Stimulated activated CD4-positive, alpha-beta T cell treated with anti-CD3 and anti-CD28 coated beads, Interleukin-4, amount 100 ng/mL, for 24 hours (primary cell): ENCODE results near the gene SRRM4.
"Not testable (repeated sequence)": the region's sequence is repeated elsewhere in the genome, so short reads cannot be mapped to it uniquely, and the experiment has no call there.

ENCODE experiments used
- DNase-seq: peaks from one replicate; pipeline ENCODE4 v3.0.0-alpha.2; 2020

SRRM4 gene

GRCh38 chr12:119072440-119072839, 91.1 kb downstream of the SRRM4 start:
- DNase-seq = no peak

- DNase-seq = no peak
These were observed 94.0 kb downstream of the SRRM4 start for GRCh38 chr12:119075222-119075787.

- DNase-seq = no peak
These were observed 94.6 kb downstream of the SRRM4 start for GRCh38 chr12:119075918-119076317.

GRCh38 chr12:119079530-119079929, 98.2 kb downstream of the SRRM4 start:
- DNase-seq = no peak

- no peak for DNase-seq
These were observed 100.7 kb downstream of the SRRM4 start for GRCh38 chr12:119082016-119082415.

- no peak for DNase-seq
These were observed 101.2 kb downstream of the SRRM4 start for GRCh38 chr12:119082496-119082895.

GRCh38 chr12:119088685-119089379, 107.5 kb downstream of the SRRM4 start:
- DNase-seq = no peak

GRCh38 chr12:119089380-119090013, 108.2 kb downstream of the SRRM4 start:
- no peak for DNase-seq

GRCh38 chr12:119090276-119090675, 108.9 kb downstream of the SRRM4 start:
- DNase-seq = no peak

GRCh38 chr12:119090865-119091264, 109.5 kb downstream of the SRRM4 start:
- DNase-seq = no peak

- no peak for DNase-seq
These were observed 115.3 kb downstream of the SRRM4 start for GRCh38 chr12:119096429-119097202.

- no peak for DNase-seq
These were observed 119.6 kb downstream of the SRRM4 start for GRCh38 chr12:119100933-119101332.

- DNase-seq = no peak
These were observed 120.9 kb downstream of the SRRM4 start for GRCh38 chr12:119102274-119102673.

GRCh38 chr12:119102714-119103113, 121.4 kb downstream of the SRRM4 start:
- DNase-seq = no peak

- not testable (repeated sequence) for DNase-seq
These were observed 123.6 kb downstream of the SRRM4 start for GRCh38 chr12:119104969-119105368.

GRCh38 chr12:119113496-119113986, 132.2 kb downstream of the SRRM4 start:
- DNase-seq = no peak

- DNase-seq = no peak
These were observed 133.0 kb downstream of the SRRM4 start for GRCh38 chr12:119114294-119114693.

- DNase-seq = peak; percentile 10
These were observed 134.1 kb downstream of the SRRM4 start for GRCh38 chr12:119115296-119115905.

- no peak for DNase-seq
These were observed 136.6 kb downstream of the SRRM4 start for GRCh38 chr12:119117936-119118335.

- no peak for DNase-seq
These were observed 137.3 kb downstream of the SRRM4 start for GRCh38 chr12:119118625-119119024.

- no peak for DNase-seq
These were observed 140.7 kb downstream of the SRRM4 start for GRCh38 chr12:119122047-119122446.

GRCh38 chr12:119122751-119123150, 141.4 kb downstream of the SRRM4 start:
- DNase-seq = no peak

- DNase-seq = no peak
These were observed 147.2 kb downstream of the SRRM4 start for GRCh38 chr12:119128527-119128926.
